GM23248 (cell line): ENCODE data around the gene ISY1. TPM values are rescaled to one million over a fixed set of nuclear protein-coding genes. Genes with fewer than 3 reads are reported as not detected.

ENCODE experiments used
- DNase-seq: peaks from one replicate; pipeline ENCODE4 v3.0.0-alpha.2; 2015
- H2AFZ ChIP-seq: fragments of 200-600 bp; sonication (generic); 2 replicates; pipeline ENCODE4 v1.6.1; 2016; ENCODE audit warnings: antibody characterized with exemption
- H3F3A ChIP-seq: fragments of 200-600 bp; sonication (generic); 2 replicates; pipeline ENCODE4 v1.6.1; 2016; ENCODE audit warnings: mild to moderate bottlenecking, antibody characterized with exemption, mixed run types; ENCODE audit not compliant: insufficient read depth
- H3K27ac ChIP-seq: fragments of 200-600 bp; sonication (generic); 2 replicates; pipeline ENCODE4 v1.5.1; 2016; ENCODE audit warnings: mild to moderate bottlenecking
- H3K27me3 ChIP-seq: fragments of 200-600 bp; sonication (generic); replicated peaks from 2 replicates; pipeline ENCODE4 v1.6.1; 2016; ENCODE audit warnings: mild to moderate bottlenecking; ENCODE audit not compliant: insufficient read depth
- H3K36me3 ChIP-seq: fragments of 200-600 bp; sonication (generic); 2 replicates; pipeline ENCODE4 v1.6.1; 2016; ENCODE audit warnings: low read depth, mild to moderate bottlenecking
- H3K4me1 ChIP-seq: fragments of 200-600 bp; sonication (generic); 2 replicates; pipeline ENCODE4 v1.6.1; 2016; ENCODE audit warnings: mild to moderate bottlenecking; ENCODE audit not compliant: insufficient read depth
- H3K4me2 ChIP-seq: fragments of 200-600 bp; sonication (generic); one replicate; pipeline ENCODE4 v1.6.1; 2016; ENCODE audit warnings: mild to moderate bottlenecking; ENCODE audit not compliant: unreplicated experiment
- H3K4me3 ChIP-seq: fragments of 200-600 bp; sonication (generic); 2 replicates; pipeline ENCODE4 v1.5.1; 2016; ENCODE audit warnings: mild to moderate bottlenecking
- H3K79me2 ChIP-seq: fragments of 200-600 bp; sonication (generic); 2 replicates; pipeline ENCODE4 v1.6.1; 2016; ENCODE audit warnings: mild to moderate bottlenecking; ENCODE audit not compliant: insufficient read depth
- H3K9ac ChIP-seq: fragments of 200-600 bp; sonication (generic); 2 replicates; pipeline ENCODE4 v1.6.1; 2016; ENCODE audit warnings: mild to moderate bottlenecking
- H3K9me2 ChIP-seq: fragments of 200-600 bp; sonication (generic); 2 replicates; pipeline ENCODE4 v1.6.1; 2016; ENCODE audit warnings: mixed run types, mild to moderate bottlenecking, moderate library complexity; ENCODE audit not compliant: insufficient read depth
- H3K9me3 ChIP-seq: fragments of 200-600 bp; sonication (generic); one replicate; pipeline ENCODE4 v1.6.1; 2017; ENCODE audit warnings: low read depth
- H4K20me1 ChIP-seq: fragments of 200-600 bp; sonication (generic); 2 replicates; pipeline ENCODE4 v1.6.0; 2016; ENCODE audit not compliant: insufficient read depth
- EZH2 ChIP-seq: fragments of 200-600 bp; sonication (generic); IDR thresholded peaks from 2 replicates; pipeline ENCODE4 v1.6.1; 2018; ENCODE audit warnings: antibody characterized with exemption, mild to moderate bottlenecking; ENCODE audit not compliant: insufficient read depth, poor library complexity, severe bottlenecking
- EZH2phosphoT487 ChIP-seq: fragments of 200-600 bp; sonication (generic); IDR thresholded peaks from 2 replicates; pipeline ENCODE4 v1.6.1; 2018; ENCODE audit warnings: antibody characterized with exemption, moderate library complexity, mild to moderate bottlenecking, low read depth; ENCODE audit not compliant: insufficient read depth
- WGBS, 2 experiments: methylation state at CpG; one replicate each; pipeline ENCODE4 v1.1.6; 2015 to 2017; ENCODE audit warnings: low lambda C conversion rate in 2 of 2, low coverage in 1 of 2; ENCODE audit errors: missing lambda C conversion rate in 2 of 2; 5-methylcytosine and 5-hydroxymethylcytosine counted together
- in situ Hi-C: fragments of 300-500 bp; cut with MboI; formaldehyde crosslinking; loops from 2 replicates; pipeline ENCODE4 v1.15.0; 2020
- polyA plus RNA-seq: library from polyadenylated mRNA; unstranded; fragments of >200 nt; fragmentation: Nextera tagmentation; extraction: Ambion mirVana; gene quantifications from 2 replicates; pipeline ENCODE4 v1.2.1, GENCODE V29; 2016
- total RNA-seq: library from RNA; depleted of rRNA; stranded (reverse); fragments of >200 nt; shearing (Covaris generic); gene quantifications from 2 replicates; pipeline ENCODE4 v1.2.3, GENCODE V29; 2014

ISY1 gene
- total and polyA plus RNA-seq, 2 experiments from 2014 or later, result 33.8 to 51.3 TPM

GRCh38 chr3:129122412-129123011, 38.4 kb downstream of the ISY1 start:
- Histone ChIP-seq H3K4me2 (no peak overlapping the region), H3K27ac (no peak overlapping the region)
- in situ Hi-C loops, result no loop called here

GRCh38 chr3:129121792-129122411, 39.0 kb downstream of the ISY1 start, which contains the start of gene RAB43:
RAB43 (minus strand) TSS chr3:129121804; CDS start chr3:129121489, 315 bp downstream.
- peak within 1 kb of the TSS; percentile 41 for H3K27ac ChIP-seq
- peak within 1 kb of the TSS; percentile 86 for H3K4me3 ChIP-seq
- WGBS, 2 experiments, result 3 to 14% methylated on average over 12 to 59 of the region's 60 CpGs
- no peaks in the 10 kb centered on the region for H3K9me2 ChIP-seq
- peaks cover 34% of the 10 kb centered on the region for H3K79me2 ChIP-seq
- no peaks in the 10 kb centered on the region for H3K27me3 ChIP-seq
- in situ Hi-C loops, result no loop called here
- no peaks in the 10 kb centered on the region; the same call in 1 of the 2 replicates for H3K4me1 ChIP-seq
- H3K4me2 ChIP-seq, result peak within 1 kb of the TSS; percentile 87
- no peaks in the 10 kb centered on the region for H4K20me1 ChIP-seq
- TF ChIP-seq EZH2phosphoT487 (no peak), EZH2 (no peak)
- H2AFZ ChIP-seq, result peak within 1 kb of the TSS; percentile 77
- peaks cover 25% of the 10 kb centered on the region; the same call in 1 of the 2 replicates for H3F3A ChIP-seq
- peak within 1 kb of the TSS; percentile 92 for H3K9ac ChIP-seq
- peak; percentile 81 for DNase-seq
- H3K9me3 ChIP-seq, result no peaks in the 10 kb centered on the region
- H3K36me3 ChIP-seq, result no peaks in the 10 kb centered on the region

More at GRCh38 chr3:129122412-129123011, 38.4 kb downstream of the ISY1 start:
- H3K4me3 ChIP-seq, result no peak overlapping the region
- H3K9ac ChIP-seq, result no peak overlapping the region
- peak overlapping the region; percentile 39; the same call in 1 of the 2 replicates for H2AFZ ChIP-seq
- no peaks in the 10 kb centered on the region for H3K9me3 ChIP-seq
- peaks cover 25% of the 10 kb centered on the region; the same call in 1 of the 2 replicates for H3F3A ChIP-seq
- H3K79me2 ChIP-seq, result peaks cover 27% of the 10 kb centered on the region
- WGBS, 2 experiments, result 23 to 27% methylated on average over 13 to 18 of the region's 18 CpGs
- H3K4me1 ChIP-seq, result no peaks in the 10 kb centered on the region; the same call in 1 of the 2 replicates
- peak; percentile 47 for DNase-seq
- H3K36me3 ChIP-seq, result no peaks in the 10 kb centered on the region
- no peaks in the 10 kb centered on the region for H4K20me1 ChIP-seq
- H3K27me3 ChIP-seq, result no peaks in the 10 kb centered on the region
- H3K9me2 ChIP-seq, result no peaks in the 10 kb centered on the region
- TF ChIP-seq EZH2 (no peak), EZH2phosphoT487 (no peak)

GRCh38 chr3:129121016-129121791, 39.7 kb downstream of the ISY1 start:
- Histone ChIP-seq H3K9me2 (no peaks in the 10 kb centered on the region), H3K9ac (peak overlapping the region; percentile 92), H3K4me2 (peak overlapping the region; percentile 87), H3K36me3 (no peaks in the 10 kb centered on the region), H3K27me3 (no peaks in the 10 kb centered on the region), H3K4me1 (no peaks in the 10 kb centered on the region; the same call in 1 of the 2 replicates), H3F3A (peaks cover 25% of the 10 kb centered on the region; the same call in 1 of the 2 replicates), H3K9me3 (no peaks in the 10 kb centered on the region), H3K79me2 (peaks cover 41% of the 10 kb centered on the region), H4K20me1 (no peaks in the 10 kb centered on the region), H3K27ac (peak overlapping the region; percentile 41), H3K4me3 (peak overlapping the region; percentile 86), H2AFZ (peak overlapping the region; percentile 77)
- DNase-seq, result peak; percentile 72
- TF ChIP-seq EZH2phosphoT487 (no peak), EZH2 (no peak)
- in situ Hi-C loops, result no loop called here
- WGBS, 2 experiments, result 1 to 2% methylated on average over 36 to 59 of the region's 80 CpGs
